Esophagus muscularis mucosa (tissue), 4 donors: ENCODE measurements around the gene LSM10.

ENCODE experiments used
- EP300 ChIP-seq: sonication (generic); formaldehyde crosslinking; IDR thresholded peaks from one replicate; pipeline ENCODE4 v1.6.1; 2017; ENCODE audit warnings: antibody characterized with exemption
- POLR2AphosphoS5 ChIP-seq, 2 donors: sonication (generic); formaldehyde crosslinking; IDR thresholded peaks; one replicate each; pipeline ENCODE4 v1.6.1; 2017; ENCODE audit warnings: antibody characterized with exemption in 2 of 2
- TF ChIP-seq, protein P1 (sequence below), 3 experiments: fragments of 200-600 bp in 2 of 3; fragments of 450-650 bp in 1 of 3; sonication (generic) in 2 of 3; IDR thresholded peaks; one replicate each; pipeline ENCODE4 v1.5.1; 2017 to 2019; ENCODE audit warnings: antibody characterized with exemption in 3 of 3, mild to moderate bottlenecking in 2 of 3, moderate library complexity in 1 of 3

DNA sequence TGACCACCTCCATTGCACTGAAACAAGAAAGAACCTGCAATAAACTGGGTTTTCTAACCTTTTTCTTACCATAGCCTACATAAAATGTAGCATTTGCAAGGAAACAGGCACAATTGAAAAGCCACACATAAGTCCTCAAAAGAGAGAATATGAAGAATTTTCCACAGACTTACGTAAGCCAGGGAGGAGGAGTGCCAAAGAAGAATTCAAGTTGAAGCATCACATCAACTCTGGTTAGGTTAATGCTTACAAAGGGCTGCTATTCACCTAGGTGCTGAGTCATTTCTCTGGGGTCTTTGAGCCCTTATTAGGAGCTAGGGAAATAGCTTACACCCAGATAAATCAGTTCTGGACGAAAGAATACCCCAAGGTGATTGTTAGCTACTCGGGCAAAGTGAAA, 42.9 kb upstream of the LSM10 start:
- TF ChIP-seq, protein P1, sequence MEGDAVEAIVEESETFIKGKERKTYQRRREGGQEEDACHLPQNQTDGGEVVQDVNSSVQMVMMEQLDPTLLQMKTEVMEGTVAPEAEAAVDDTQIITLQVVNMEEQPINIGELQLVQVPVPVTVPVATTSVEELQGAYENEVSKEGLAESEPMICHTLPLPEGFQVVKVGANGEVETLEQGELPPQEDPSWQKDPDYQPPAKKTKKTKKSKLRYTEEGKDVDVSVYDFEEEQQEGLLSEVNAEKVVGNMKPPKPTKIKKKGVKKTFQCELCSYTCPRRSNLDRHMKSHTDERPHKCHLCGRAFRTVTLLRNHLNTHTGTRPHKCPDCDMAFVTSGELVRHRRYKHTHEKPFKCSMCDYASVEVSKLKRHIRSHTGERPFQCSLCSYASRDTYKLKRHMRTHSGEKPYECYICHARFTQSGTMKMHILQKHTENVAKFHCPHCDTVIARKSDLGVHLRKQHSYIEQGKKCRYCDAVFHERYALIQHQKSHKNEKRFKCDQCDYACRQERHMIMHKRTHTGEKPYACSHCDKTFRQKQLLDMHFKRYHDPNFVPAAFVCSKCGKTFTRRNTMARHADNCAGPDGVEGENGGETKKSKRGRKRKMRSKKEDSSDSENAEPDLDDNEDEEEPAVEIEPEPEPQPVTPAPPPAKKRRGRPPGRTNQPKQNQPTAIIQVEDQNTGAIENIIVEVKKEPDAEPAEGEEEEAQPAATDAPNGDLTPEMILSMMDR (IDR thresholded peaks at IDR 0.05): no peak
- TF ChIP-seq EP300 (no peak), POLR2AphosphoS5 (IDR thresholded peaks at IDR 0.05) (no peak)
